AG04450 (cell line): Measurements from ENCODE around the gene SMDT1. TPM values are rescaled to one million over a fixed set of nuclear protein-coding genes. Genes with fewer than 3 reads are reported as not detected.
"Not testable (repeated sequence)": the region's sequence is repeated elsewhere in the genome, so short reads cannot be mapped to it uniquely, and the experiment has no call there.

Experiments
- CTCF ChIA-PET: fragments of 300-600, 350-600 bp; formaldehyde crosslinking; extraction: SDS; loops from one replicate; lab custom pipeline; 2022; ENCODE audit warnings: antibody characterized with exemption, inconsistent platforms; lab: Charles Lee
- POLR2A ChIA-PET: fragments of 350-600 bp; formaldehyde crosslinking; extraction: SDS; loops from one replicate; lab custom pipeline; 2021; ENCODE audit warnings: antibody characterized with exemption, inconsistent platforms; lab: Yijun Ruan, JAX
- DNase-seq: peaks from one replicate; pipeline ENCODE4 v3.0.0-alpha.2; 2011; ENCODE audit warnings: low read depth, low spot score
- H3K27ac ChIP-seq: one replicate; pipeline ENCODE4 v1.5.1; 2012; ENCODE audit warnings: low read depth, low read length, control low read depth
- H3K27me3 ChIP-seq: one replicate; pipeline ENCODE4 v1.6.0; 2012; ENCODE audit warnings: low read length; ENCODE audit not compliant: control insufficient read depth, insufficient read depth
- H3K4me3 ChIP-seq: 2 replicates; pipeline ENCODE4 v1.5.1; 2011; ENCODE audit warnings: mild to moderate bottlenecking, low read depth, low read length, control low read depth
- H3K9me3 ChIP-seq: 2 replicates; pipeline ENCODE4 v1.5.1; 2012; ENCODE audit warnings: low read length; ENCODE audit not compliant: control insufficient read depth, insufficient read depth
- CTCF ChIP-seq: IDR thresholded peaks from 2 replicates; pipeline ENCODE4 v1.5.1; 2011; ENCODE audit warnings: low read depth, low read length, control low read depth, inconsistent platforms
- polyA plus RNA-seq: library from polyadenylated mRNA; depleted of rRNA; stranded (reverse); fragments of >200 nt; gene quantifications from 2 replicates; pipeline ENCODE4 v1.2.3, GENCODE V29; 2011

SMDT1 gene
- polyA plus RNA-seq, 1 experiment, result 28.9 TPM

- peaks cover 20% of the 10 kb centered on the region for H3K9me3 ChIP-seq
- DNase-seq, result no peak
- CTCF ChIA-PET, result no interaction called here
- peaks cover 2% of the 10 kb centered on the region for H3K27me3 ChIP-seq
- POLR2A ChIA-PET, result no interaction called here
- no peak for TF ChIP-seq CTCF
- no peak overlapping the region for H3K27ac ChIP-seq
- H3K4me3 ChIP-seq, result no peak overlapping the region
These were observed 48.1 kb downstream of the SMDT1 start for GRCh38 chr22:42127606-42128005.

- DNase-seq, H3K4me3 ChIP-seq, CTCF ChIA-PET, H3K27ac ChIP-seq, POLR2A ChIA-PET, H3K27me3 ChIP-seq: not testable (repeated sequence)
- H3K9me3 ChIP-seq, result peaks cover 21% of the 10 kb centered on the region
These were observed 48.5 kb downstream of the SMDT1 start for GRCh38 chr22:42128007-42128406.

DNA sequence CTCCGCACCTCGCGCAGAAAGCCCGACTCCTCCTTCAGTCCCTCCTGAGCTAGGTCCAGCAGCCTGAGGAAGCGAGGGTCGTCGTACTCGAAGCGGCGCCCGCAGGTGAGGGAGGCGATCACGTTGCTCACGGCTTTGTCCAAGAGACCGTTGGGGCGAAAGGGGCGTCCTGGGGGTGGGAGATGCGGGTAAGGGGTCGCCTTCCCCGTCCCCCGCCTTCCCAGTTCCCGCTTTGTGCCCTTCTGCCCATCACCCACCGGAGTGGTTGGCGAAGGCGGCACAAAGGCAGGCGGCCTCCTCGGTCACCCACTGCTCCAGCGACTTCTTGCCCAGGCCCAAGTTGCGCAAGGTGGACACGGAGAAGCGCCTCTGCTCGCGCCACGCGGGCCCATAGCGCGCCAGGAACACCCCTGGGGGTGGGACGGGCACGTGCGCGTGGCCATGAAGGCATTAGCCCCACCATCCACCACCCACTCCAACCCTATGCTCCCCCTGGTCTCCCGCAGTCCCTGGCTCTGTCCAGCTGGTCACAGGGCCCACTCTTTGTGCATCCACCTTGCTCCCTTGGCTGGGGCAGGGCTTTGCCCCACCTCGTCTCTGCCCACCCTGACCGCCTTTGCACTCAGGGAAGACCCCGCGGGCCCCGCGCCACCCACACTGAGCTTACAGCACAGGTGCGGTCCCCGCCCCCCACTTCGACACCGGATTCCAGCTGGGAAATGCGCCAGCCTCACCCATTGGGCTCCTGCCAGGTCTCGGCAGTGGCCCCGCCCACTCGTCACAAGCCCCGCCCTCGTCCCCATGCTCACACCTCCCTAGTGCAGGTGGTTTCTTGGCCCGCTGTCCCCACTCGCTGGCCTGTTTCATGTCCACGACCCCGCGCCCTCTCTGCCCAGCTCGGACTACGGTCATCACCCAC lies 49.5 kb downstream of the SMDT1 start:
- H3K27me3 ChIP-seq, CTCF ChIA-PET, H3K4me3 ChIP-seq, DNase-seq, H3K27ac ChIP-seq, POLR2A ChIA-PET: not testable (repeated sequence)
- H3K9me3 ChIP-seq, result peaks cover 21% of the 10 kb centered on the region

DNA sequence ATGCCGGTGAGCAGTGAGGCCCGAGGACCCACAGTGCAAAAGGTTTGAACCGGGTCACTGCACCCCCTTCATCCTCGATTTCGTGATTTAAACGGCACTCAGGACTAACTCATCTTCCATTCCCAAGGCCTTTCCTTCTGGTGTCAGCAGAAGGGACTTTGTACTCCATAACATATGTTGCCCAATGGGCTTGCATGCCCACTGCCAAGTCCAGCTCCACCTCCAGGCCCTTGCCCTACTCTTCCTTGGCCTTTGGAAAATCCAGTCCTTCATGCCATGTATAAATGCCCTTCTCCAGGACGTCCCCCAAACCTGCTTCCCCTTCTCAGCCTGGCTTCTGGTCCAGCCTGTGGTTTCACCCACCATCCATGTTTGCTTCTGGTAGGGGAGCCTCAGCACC lies 50.7 kb downstream of the SMDT1 start:
- H3K4me3 ChIP-seq, H3K27me3 ChIP-seq, POLR2A ChIA-PET, H3K27ac ChIP-seq, DNase-seq, CTCF ChIA-PET: not testable (repeated sequence)
- peaks cover 21% of the 10 kb centered on the region for H3K9me3 ChIP-seq

DNA sequence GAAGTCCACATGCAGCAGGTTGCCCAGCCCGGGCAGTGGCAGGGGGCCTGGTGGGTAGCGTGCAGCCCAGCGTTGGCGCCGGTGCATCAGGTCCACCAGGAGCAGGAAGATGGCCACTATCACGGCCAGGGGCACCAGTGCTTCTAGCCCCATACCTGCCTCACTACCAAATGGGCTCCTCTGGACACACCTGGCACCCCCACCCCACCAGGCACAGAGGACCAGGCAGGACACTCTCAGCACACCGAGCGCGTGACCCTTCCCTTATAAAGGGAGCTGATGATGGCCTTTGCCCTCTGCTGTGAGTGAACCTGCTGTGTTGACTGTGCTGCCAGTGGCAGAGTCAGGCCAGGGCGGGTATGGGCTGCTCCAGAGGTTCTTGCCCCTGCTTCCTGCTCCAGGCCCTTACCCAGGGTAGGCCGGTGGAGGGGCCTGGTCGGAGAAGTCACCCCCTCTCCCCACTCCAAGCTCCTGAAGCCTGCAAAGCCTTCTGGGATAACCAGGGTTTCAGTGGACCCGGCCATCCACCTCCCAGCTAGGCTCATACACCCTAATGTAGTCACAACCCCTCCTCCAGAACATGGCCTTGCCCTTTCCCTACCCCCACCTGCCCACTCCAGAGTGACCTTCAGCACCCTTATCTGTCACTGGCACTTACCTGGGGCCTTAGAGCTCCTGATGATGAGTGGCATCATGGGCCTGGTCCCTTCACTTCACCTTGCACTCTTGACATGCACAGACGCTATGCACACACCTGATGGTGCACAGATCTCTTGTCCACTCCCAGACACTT lies 51.3 kb downstream of the SMDT1 start, which contains the start of gene CYP2D6:
Gene CYP2D6, minus strand, starts transcription at position 172 of the 793 bp plus-strand sequence. Its CDS starts 19 bp downstream, at position 153.
- H3K9me3 ChIP-seq, result peaks cover 21% of the 10 kb centered on the region
- CTCF ChIA-PET, POLR2A ChIA-PET: not testable (repeated sequence)

GRCh38 chr22:42131562-42131961 lies 52.1 kb downstream of the SMDT1 start:
- Histone ChIP-seq H3K27ac (no peak overlapping the region), H3K4me3 (no peak overlapping the region), H3K9me3 (peaks cover 21% of the 10 kb centered on the region), H3K27me3 (peaks cover 2% of the 10 kb centered on the region)
- TF ChIP-seq CTCF, result no peak
- no peak for DNase-seq
- ChIA-PET POLR2A (no interaction called here), CTCF (interaction anchor here (0.6 kb wide), 1 partner anchor 174 kb away, joined by 3 read pairs; no protein-coding TSS in a partner anchor)

More for the DNA sequence above, 51.3 kb downstream of the SMDT1 start, which contains the start of gene CYP2D6:
- H3K27me3 ChIP-seq, H3K27ac ChIP-seq, DNase-seq, H3K4me3 ChIP-seq: not testable (repeated sequence)
